GM12891 (cell line): Measurements from ENCODE around the gene THPO.

ENCODE experiments used
- POLR2A ChIP-seq: IDR thresholded peaks from 2 replicates; pipeline ENCODE4 v1.6.1; 2011; ENCODE audit warnings: low read depth, low read length, control low read depth
- POLR2AphosphoS5 ChIP-seq: IDR thresholded peaks from 2 replicates; pipeline ENCODE4 v1.6.1; 2011; ENCODE audit warnings: low read depth, low read length, control low read depth
- POU2F2 ChIP-seq: IDR thresholded peaks from 2 replicates; pipeline ENCODE4 v1.6.1; 2011; ENCODE audit warnings: low read depth, mild to moderate bottlenecking, control low read depth, low read length, moderate library complexity
- SPI1 ChIP-seq: IDR thresholded peaks from 2 replicates; pipeline ENCODE4 v1.6.1; 2011; ENCODE audit warnings: low read depth, low read length, control low read depth
- TAF1 ChIP-seq: IDR thresholded peaks from 2 replicates; pipeline ENCODE4 v1.6.1; 2011; ENCODE audit warnings: low read depth, low read length, control low read depth

DNA sequence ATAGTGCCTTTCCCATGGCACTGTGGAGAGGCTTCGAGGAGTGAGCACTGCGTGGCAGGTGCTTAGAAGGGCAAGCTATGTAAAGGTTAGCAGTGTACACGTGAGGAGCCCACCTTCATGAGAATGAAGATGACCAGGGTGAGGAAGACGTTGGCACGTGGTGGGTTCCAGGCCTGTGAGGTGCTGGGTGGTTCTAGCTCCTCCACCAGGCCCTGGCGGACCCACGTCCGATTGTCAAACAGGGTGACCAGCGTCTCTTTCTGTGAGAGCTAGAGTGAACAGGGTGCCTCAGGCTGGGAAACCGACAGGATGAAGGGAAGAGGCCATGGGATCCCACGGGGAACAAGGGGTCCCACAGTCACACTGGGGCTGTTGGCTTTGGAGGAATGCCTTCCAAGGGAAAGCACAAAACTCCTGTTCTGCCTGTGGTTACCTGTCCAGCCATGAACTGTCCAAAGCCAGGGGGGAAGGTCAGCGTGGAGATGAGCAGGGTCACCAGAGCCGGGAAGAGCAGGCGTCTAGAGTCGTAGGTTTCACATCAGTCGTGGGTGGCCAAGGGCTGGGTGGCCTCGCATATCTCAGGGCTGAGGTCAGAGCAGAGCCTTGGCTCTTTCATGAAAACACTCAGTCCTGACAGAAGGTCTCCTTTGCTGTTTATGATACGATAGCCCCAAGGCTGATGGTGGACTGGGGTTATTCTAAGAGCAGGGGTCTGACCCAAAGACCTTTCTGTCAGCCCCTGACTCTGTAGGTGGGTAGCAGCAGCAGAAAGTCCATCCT lies 22.6 kb downstream of the THPO start:
- TF ChIP-seq POLR2A = no peak
- no peak for TF ChIP-seq POU2F2
- no peak for TF ChIP-seq SPI1
- no peak for TF ChIP-seq TAF1
- no peak for TF ChIP-seq POLR2AphosphoS5
